Ishikawa (cell line): ENCODE results near the gene ESR2.

Experiments used
- CEBPB ChIP-seq: IDR thresholded peaks from 2 replicates; pipeline ENCODE4 v1.6.1; 2012
- CREB1 ChIP-seq: IDR thresholded peaks from 2 replicates; pipeline ENCODE4 v1.6.1; 2012; ENCODE audit warnings: low read depth
- EGR1 ChIP-seq: IDR thresholded peaks from 2 replicates; pipeline ENCODE4 v1.6.1; 2012
- EP300 ChIP-seq: IDR thresholded peaks from 2 replicates; pipeline ENCODE4 v1.6.1; 2012; ENCODE audit warnings: borderline replicate concordance
- FOXM1 ChIP-seq: IDR thresholded peaks from 2 replicates; pipeline ENCODE4 v1.6.1; 2012; ENCODE audit warnings: low read depth, borderline replicate concordance
- MAX ChIP-seq: IDR thresholded peaks from 2 replicates; pipeline ENCODE4 v1.6.1; 2012
- NFIC ChIP-seq: IDR thresholded peaks from 2 replicates; pipeline ENCODE4 v1.6.1; 2012
- RAD21 ChIP-seq: IDR thresholded peaks from 2 replicates; pipeline ENCODE4 v1.6.1; 2012; ENCODE audit warnings: low read depth
- REST ChIP-seq: IDR thresholded peaks from 2 replicates; pipeline ENCODE4 v1.6.1; 2012; ENCODE audit warnings: low read depth, mild to moderate bottlenecking
- TAF1 ChIP-seq: IDR thresholded peaks from 2 replicates; pipeline ENCODE4 v1.6.1; 2012; ENCODE audit warnings: low read depth, mild to moderate bottlenecking
- TCF12 ChIP-seq: IDR thresholded peaks from 2 replicates; pipeline ENCODE4 v1.6.1; 2012; ENCODE audit warnings: low read depth
- TEAD4 ChIP-seq: IDR thresholded peaks from 2 replicates; pipeline ENCODE4 v1.6.1; 2012
- USF1 ChIP-seq: IDR thresholded peaks from 2 replicates; pipeline ENCODE4 v1.6.1; 2012
- YY1 ChIP-seq: IDR thresholded peaks from 2 replicates; pipeline ENCODE4 v1.6.1; 2012; ENCODE audit warnings: low read depth
- ZBTB7A ChIP-seq: IDR thresholded peaks from 2 replicates; pipeline ENCODE4 v1.6.1; 2012; ENCODE audit warnings: low read depth

Gene ESR2

GRCh38 chr14:64114796-64115195, 179.4 kb downstream of the ESR2 start:
- TF ChIP-seq EGR1 (no peak), CREB1 (no peak), TAF1 (no peak), TCF12 (no peak), RAD21 (no peak), FOXM1 (no peak), USF1 (no peak), EP300 (no peak), TEAD4 (no peak), YY1 (no peak), MAX (no peak), ZBTB7A (no peak), REST (no peak)

GRCh38 chr14:64114166-64114565, 180.0 kb downstream of the ESR2 start:
- TF ChIP-seq YY1: no peak
- TF ChIP-seq TAF1: no peak
- no peak for TF ChIP-seq EGR1
- no peak for TF ChIP-seq CEBPB
- TF ChIP-seq CREB1: no peak
- TF ChIP-seq EP300: no peak
- no peak for TF ChIP-seq USF1
- no peak for TF ChIP-seq ZBTB7A
- TF ChIP-seq TCF12: no peak
- no peak for TF ChIP-seq TEAD4
- TF ChIP-seq RAD21: no peak
- TF ChIP-seq NFIC: no peak
- TF ChIP-seq REST: no peak
- TF ChIP-seq MAX: no peak
- no peak for TF ChIP-seq FOXM1

GRCh38 chr14:64112867-64113678, 181.1 kb downstream of the ESR2 start:
- no peak for TF ChIP-seq ZBTB7A
- TF ChIP-seq REST: no peak
- TF ChIP-seq YY1: no peak
- peak; percentile 72 for TF ChIP-seq NFIC
- TF ChIP-seq MAX: peak; percentile 85
- TF ChIP-seq EP300: no peak
- peak; percentile 78; the same call in 1 of the 2 replicates for TF ChIP-seq CEBPB
- TF ChIP-seq RAD21: no peak
- no peak; the same call in 1 of the 2 replicates for TF ChIP-seq TEAD4
- TF ChIP-seq USF1: peak; percentile 92
- TF ChIP-seq CREB1: no peak
- TF ChIP-seq FOXM1: no peak
- TF ChIP-seq TCF12: 0 out of 2 replicates have a peak, but pooled peaks have one; percentile 27
- TF ChIP-seq TAF1: no peak
- TF ChIP-seq EGR1: no peak
